Activated T-cell treated with anti-CD3 and anti-CD28 coated beads, Interleukin-2, amount 50 U/mL, for 1 hour (primary cell): ENCODE measurements around the gene HDLBP.

Experiments used
- DNase-seq: peaks from one replicate; pipeline ENCODE4 v3.0.0-alpha.2; 2020

HDLBP gene

GRCh38 chr2:241189093-241189855 is 126.2 kb downstream of the HDLBP start:
- DNase-seq, result no peak

- no peak for DNase-seq
Observed at GRCh38 chr2:241188361-241189092, 126.9 kb downstream of the HDLBP start, which contains the start of gene ANO7. TSS of gene ANO7 (plus strand) at chr2:241188677. CDS start at chr2:241190064, 1,387 bp downstream.

- no peak for DNase-seq
Observed at GRCh38 chr2:241187918-241188234, 127.6 kb downstream of the HDLBP start.

- DNase-seq, result no peak
Observed at GRCh38 chr2:241187101-241187917, 128.2 kb downstream of the HDLBP start.

- no peak for DNase-seq
Observed at GRCh38 chr2:241185961-241186360, 129.5 kb downstream of the HDLBP start.

GRCh38 chr2:241184901-241185300 is 130.6 kb downstream of the HDLBP start:
- DNase-seq, result no peak

- DNase-seq, result no peak
Observed at GRCh38 chr2:241183221-241183620, 132.3 kb downstream of the HDLBP start.

- DNase-seq, result no peak
Observed at GRCh38 chr2:241182531-241183133, 132.8 kb downstream of the HDLBP start.

- DNase-seq, result no peak
Observed at GRCh38 chr2:241182126-241182525, 133.3 kb downstream of the HDLBP start.

- no peak for DNase-seq
Observed at GRCh38 chr2:241180495-241180894, 135.0 kb downstream of the HDLBP start.

GRCh38 chr2:241179899-241180298 is 135.6 kb downstream of the HDLBP start:
- no peak for DNase-seq

- DNase-seq, result no peak
Observed at GRCh38 chr2:241178961-241179360, 136.5 kb downstream of the HDLBP start.

GRCh38 chr2:241177526-241178334 is 137.7 kb downstream of the HDLBP start:
- no peak for DNase-seq
